Ovary (tissue), 3 donors: ENCODE results near the gene NETO2.

Source experiments
- CTCF ChIP-seq, 3 donors: fragments of 450-650 bp in 2 of 3; fragments of 200-600 bp in 1 of 3; IDR thresholded peaks; one replicate each; pipeline versions ENCODE4 v1.5.1 to v1.8.0; 2016 to 2022; ENCODE audit warnings: antibody characterized with exemption in 3 of 3, mild to moderate bottlenecking in 1 of 3
- POLR2A ChIP-seq: fragments of 450-650 bp; IDR thresholded peaks from one replicate; pipeline ENCODE4 v1.6.1; 2017; ENCODE audit warnings: antibody characterized with exemption, mild to moderate bottlenecking, moderate library complexity
- donor health status: DM: no; HTN: no; CAD: no.

DNA sequence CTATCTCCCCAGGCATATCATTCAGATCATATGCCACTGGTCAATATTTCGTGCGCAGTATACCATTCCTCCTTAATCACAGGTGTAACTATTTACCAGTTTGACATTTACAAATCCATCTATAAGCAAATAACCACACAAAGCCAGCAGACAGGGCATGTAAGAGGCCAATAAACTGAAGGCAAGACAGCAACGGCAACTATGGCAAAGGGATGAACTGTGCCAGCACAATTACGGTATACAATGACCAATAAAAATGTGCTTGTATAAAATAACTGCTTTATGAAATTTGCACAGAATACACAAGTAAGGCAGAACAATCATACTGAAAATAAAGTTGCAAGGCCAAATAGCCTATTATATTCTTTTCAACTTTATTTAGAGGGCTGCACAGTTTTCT is 9.2 kb downstream of the NETO2 start:
- no peak for TF ChIP-seq CTCF (IDR thresholded peaks at IDR 0.05)
- TF ChIP-seq POLR2A = no peak
